HG03097 (cell line): ENCODE data around the gene SLC34A3.
A peak's percentile ranks its signal among the peaks of the same experiment; 100 is the strongest.
"Not testable (repeated sequence)": the region's sequence is repeated elsewhere in the genome, so short reads cannot be mapped to it uniquely, and the experiment has no call there.

Experiments
- ATAC-seq: cut with Tn5 transposase; IDR thresholded peaks from one replicate; pipeline ENCODE4 v1.9.1; 2021; ENCODE audit not compliant: unreplicated experiment, low FRiP score

SLC34A3 gene

GRCh38 chr9:137241490-137242268 is 11.0 kb downstream of the SLC34A3 start:
- ATAC-seq: peak; percentile 4

GRCh38 chr9:137242269-137243203 is 11.8 kb downstream of the SLC34A3 start:
- ATAC-seq: no peak

- not testable (repeated sequence) for ATAC-seq
These were observed 12.5 kb downstream of the SLC34A3 start for GRCh38 chr9:137243266-137243625.

GRCh38 chr9:137243626-137244485 is 13.2 kb downstream of the SLC34A3 start:
- ATAC-seq: no peak

- no peak for ATAC-seq
These were observed 14.1 kb downstream of the SLC34A3 start for GRCh38 chr9:137244486-137245449.

GRCh38 chr9:137245450-137246421 is 15.0 kb downstream of the SLC34A3 start:
- no peak for ATAC-seq

GRCh38 chr9:137247135-137247915 is 16.6 kb downstream of the SLC34A3 start:
- ATAC-seq: no peak

- ATAC-seq: no peak
These were observed 17.1 kb downstream of the SLC34A3 start for GRCh38 chr9:137247916-137248175.

- ATAC-seq: no peak
These were observed 19.9 kb downstream of the SLC34A3 start for GRCh38 chr9:137250329-137251193.

GRCh38 chr9:137251194-137251461 is 20.4 kb downstream of the SLC34A3 start, which contains the start of gene STPG3:
STPG3 (plus strand) TSS chr9:137251286; CDS start chr9:137251287, 1 bp downstream.
- no peak for ATAC-seq

GRCh38 chr9:137251490-137252268 is 21.0 kb downstream of the SLC34A3 start:
- no peak for ATAC-seq

GRCh38 chr9:137252555-137253506 is 22.1 kb downstream of the SLC34A3 start:
- no peak for ATAC-seq

GRCh38 chr9:137253717-137254623 is 23.3 kb downstream of the SLC34A3 start:
- ATAC-seq: no peak
